NCI-H2227 (cell line): ENCODE results near the gene OBSCN.

Experiments used
- DNase-seq: peaks from one replicate; lab custom pipeline; 2025; ENCODE audit not compliant: unreplicated experiment; lab: John Stamatoyannopoulos, UW

Gene OBSCN

DNA sequence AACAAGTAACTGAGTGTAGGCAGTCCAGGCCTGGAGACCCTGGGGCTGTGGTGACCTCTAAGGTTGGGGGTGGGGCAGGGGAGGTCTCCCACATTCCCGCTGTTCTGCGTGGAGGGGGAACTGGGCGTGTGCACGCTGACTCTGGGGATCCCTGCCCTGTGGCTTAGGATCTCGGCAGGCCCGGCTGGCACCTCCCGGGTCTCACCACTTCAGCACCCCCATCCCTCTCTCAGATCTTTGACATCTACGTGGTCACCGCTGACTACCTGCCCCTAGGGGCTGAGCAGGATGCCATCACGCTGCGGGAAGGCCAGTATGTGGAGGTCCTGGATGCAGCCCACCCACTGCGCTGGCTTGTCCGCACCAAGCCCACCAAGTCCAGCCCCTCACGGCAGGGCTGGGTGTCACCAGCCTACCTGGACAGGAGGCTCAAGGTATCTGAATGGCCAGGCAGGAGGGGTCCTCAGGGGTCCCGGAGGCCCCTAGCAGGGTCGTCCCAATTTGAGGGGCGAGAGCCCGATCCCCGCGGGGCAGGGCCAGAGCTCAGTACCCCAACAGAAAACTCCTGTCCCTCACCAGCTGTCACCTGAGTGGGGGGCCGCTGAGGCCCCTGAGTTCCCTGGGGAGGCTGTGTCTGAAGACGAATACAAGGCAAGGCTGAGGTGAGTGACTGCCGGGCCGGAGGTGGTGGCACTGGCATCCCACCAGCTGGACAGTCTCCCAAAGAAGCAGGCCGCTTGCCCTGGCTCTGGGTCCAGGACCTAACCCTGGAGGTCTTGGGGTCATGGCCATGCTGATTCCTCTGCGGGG, 130.1 kb downstream of the OBSCN start:
- no peak for DNase-seq

DNA sequence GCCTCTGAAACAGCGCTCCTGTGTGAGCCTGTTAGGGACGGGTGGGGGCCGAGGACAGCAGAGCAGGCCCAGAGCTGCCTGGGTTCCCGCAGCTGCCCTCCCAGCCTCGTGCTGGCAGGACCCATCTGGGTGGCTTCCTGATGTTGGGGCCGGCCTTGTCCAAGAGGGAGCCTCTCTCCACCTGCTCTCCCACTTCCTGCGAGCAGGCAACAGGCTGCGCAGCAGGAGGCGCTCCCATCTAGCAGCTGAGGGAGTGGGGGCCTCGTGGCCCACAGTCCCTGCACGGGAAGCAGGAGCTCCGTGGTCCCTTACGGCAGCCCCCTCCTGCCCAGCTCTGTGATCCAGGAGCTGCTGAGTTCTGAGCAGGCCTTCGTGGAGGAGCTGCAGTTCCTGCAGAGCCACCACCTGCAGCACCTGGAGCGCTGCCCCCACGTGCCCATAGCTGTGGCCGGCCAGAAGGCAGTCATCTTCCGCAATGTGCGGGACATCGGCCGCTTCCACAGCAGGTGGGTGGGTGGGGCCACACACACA, 130.7 kb downstream of the OBSCN start:
- no peak for DNase-seq

- no peak for DNase-seq
Observed at GRCh38 chr1:228339059-228339704, 131.3 kb downstream of the OBSCN start.

DNA sequence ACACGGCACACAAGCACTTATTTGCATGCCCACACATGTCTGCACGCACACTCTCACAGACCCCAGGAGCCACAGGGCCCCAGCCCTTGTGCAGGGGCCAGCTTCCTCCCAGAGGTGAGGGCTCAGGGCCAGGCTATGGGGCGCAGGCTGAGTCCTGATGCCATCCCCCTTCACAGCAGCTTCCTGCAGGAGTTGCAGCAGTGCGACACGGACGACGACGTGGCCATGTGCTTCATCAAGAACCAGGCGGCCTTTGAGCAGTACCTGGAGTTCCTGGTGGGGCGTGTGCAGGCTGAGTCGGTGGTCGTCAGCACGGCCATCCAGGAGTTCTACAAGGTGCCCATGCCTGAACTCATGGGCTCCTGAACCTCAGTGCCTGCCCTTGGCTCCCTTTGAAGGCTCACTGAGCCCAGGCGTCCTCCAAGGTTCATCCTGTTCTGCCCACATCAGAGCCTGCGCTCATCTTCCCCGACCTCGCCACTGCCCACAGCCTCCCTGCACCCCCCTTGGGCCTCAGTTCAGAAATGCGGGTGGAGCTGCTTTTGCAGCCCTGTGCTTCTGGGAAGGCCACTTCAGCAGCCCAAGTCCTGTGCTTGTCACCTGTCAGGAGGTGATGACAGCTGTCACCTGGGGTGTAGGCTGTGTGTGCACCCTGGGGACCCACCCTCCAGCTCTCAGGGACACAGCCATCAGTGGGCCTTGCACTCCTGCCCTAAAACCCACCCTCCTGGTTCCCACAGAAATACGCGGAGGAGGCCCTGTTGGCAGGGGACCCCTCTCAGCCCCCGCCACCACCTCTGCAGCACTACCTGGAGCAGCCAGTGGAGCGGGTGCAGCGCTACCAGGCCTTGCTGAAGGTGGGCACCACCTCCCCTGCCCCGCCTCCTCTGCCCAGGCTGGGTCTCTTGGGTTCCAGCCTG, 132.2 kb downstream of the OBSCN start:
- DNase-seq = no peak

DNA sequence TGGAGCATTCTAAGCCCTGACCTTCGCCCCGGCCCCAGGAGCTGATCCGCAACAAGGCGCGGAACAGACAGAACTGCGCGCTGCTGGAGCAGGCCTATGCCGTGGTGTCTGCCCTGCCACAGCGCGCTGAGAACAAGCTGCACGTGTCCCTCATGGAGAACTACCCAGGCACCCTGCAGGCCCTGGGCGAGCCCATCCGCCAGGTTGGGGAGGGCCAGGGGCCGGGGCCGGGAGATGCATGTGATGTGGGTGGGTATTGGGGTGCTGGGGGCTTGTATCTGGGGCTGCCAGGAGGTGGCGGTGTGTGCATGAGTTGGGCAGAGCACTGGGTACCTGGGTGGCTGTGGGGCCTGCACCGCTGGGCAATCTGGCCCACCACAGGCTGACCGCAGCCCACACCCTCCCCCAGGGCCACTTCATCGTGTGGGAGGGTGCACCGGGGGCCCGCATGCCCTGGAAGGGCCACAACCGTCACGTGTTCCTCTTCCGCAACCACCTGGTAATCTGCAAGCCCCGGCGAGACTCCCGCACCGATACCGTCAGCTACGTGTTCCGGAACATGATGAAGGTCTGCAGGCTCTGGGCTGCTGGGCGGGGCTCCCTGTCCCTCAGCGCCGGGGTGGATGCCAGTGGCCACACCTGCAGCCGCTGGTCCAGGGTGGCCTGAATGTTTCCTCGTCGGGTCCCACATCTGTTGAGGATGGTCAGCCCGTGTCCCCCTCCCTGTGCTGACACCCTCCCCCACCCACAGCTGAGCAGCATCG, 133.0 kb downstream of the OBSCN start:
- DNase-seq = no peak

GRCh38 chr1:228341450-228341813, 133.6 kb downstream of the OBSCN start:
- no peak for DNase-seq

GRCh38 chr1:228341814-228342626, 134.2 kb downstream of the OBSCN start:
- DNase-seq = no peak

- DNase-seq = no peak
Observed at GRCh38 chr1:228342627-228343190, 134.9 kb downstream of the OBSCN start.

DNA sequence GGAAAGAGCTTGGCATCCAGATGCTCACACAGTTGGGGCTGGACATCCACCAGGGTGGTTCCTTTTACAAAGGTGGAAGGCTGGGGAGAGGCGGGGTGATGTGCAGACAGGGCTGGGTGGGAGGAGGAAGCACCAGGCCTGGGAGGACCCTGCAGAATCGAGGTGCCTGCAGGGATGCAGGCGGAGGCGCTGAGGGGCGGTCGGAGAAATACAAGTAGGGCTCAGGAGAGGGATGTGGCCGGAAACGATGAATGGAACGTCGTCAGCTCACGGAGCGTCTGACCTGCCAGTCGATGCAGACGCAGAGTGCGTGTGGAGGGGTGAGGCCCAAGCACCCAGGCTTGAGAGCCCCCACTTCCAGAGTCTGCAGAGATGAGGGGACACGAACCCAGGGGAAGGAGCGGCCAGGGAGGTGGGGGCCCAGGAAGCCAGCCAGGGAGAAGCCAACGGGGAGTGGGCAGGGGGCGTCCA, 135.4 kb downstream of the OBSCN start:
- DNase-seq = no peak

GRCh38 chr1:228344631-228345072, 136.8 kb downstream of the OBSCN start:
- DNase-seq = no peak

DNA sequence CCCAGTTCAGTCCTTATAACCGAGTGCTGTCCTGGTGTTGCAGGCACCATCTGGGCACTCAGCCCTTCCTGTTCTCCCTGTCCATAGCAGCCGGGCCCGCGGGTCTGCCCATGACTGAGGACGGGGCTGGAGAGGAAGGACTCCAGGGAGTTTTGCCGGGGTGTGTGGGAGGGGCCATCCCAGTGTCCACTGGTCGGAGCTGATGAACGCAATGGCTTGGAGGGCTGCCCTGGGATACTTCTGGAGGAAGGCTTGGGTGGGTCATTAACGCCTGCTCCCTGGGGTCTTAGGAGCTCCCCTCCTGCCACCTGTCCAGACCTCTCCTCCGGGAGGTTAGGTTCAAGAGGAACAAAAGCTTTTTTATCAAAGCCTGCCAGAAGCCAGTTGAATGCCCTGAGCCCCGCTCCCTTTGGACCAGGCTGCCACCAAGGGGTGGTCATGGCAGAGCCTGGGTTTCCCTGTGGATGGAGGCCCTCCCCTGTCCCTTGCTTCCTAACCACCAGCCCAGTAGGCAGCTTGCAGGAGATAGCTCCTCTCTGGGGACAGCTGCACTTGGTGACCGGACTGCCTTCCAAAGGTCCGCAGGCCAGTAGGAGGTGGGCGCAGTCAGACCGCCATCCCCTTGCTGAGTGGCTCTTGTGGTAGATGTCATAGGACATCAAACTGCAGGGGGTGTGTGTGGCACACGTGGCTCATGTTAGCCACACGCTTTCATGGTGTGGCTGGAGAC, 137.5 kb downstream of the OBSCN start:
- no peak for DNase-seq

GRCh38 chr1:228346731-228347130, 138.9 kb downstream of the OBSCN start:
- DNase-seq = no peak

GRCh38 chr1:228347181-228347580, 139.3 kb downstream of the OBSCN start:
- no peak for DNase-seq

GRCh38 chr1:228348708-228349467, 141.0 kb downstream of the OBSCN start:
- no peak for DNase-seq

- DNase-seq = no peak
Observed at GRCh38 chr1:228349701-228350171, 141.9 kb downstream of the OBSCN start.

DNA sequence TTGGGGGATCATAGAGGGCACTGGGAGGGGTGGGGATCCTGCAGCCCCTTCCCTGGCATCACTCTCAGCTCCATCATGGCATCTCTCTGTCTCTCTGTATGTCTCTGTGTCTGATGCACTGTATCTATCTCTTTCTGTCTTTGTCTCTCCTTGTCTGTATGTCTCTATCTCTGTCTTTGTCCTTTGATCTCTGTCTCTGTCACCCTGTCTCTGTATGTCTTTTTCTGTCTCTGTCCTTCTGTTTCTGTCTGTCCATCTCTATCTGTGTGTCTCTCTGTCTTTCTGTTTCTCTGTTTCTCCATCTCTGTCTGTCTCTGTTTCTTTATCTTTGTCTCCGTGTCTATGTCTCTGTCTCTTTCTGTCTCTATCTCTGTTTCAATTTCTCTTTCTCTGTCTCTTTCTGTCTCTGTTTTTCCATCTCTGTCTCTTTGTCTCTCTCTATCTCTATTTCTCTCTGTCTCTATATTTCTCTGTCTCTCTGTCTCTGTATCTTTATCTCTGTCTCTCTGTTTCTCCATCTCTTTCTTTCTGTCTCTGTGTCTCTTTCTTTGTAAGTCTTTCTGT, 142.4 kb downstream of the OBSCN start:
- DNase-seq = no peak
